ENCODE results near the gene VEGFC. TPM values are rescaled to one million over a fixed set of nuclear protein-coding genes. Genes with fewer than 3 reads are reported as not detected.

VEGFC gene
- total and polyA plus RNA-seq, 12 donors: 5.4 to 14.4 (median 8.7) TPM

DNA sequence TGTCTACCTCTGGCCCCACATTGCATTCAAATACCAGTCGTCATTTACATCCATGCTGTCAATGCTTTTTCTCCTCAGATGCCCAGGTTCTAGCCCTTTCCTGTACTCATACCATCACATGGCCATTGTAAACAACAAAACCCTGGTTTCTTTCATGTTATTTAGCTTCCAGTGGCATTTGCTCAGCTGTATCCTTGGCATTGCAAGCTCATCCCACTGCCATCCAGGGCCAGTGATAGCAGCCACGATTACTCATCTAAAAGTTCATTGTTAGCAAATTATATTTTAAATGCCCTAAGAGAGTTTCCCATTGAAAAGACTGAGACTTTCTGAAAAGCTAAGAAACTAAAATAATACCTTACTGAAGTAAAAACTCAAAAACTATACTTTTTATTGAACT, 34.0 kb downstream of the VEGFC start:
- Histone ChIP-seq H3K4me3 (no peak overlapping the region), H3K9me3 (no peaks in the 10 kb centered on the region), H3K27ac (no peak overlapping the region), H3K36me3 (no peaks in the 10 kb centered on the region), H3K27me3 (no peaks in the 10 kb centered on the region), H3K4me1 (peaks cover 0 to 16% (median 0%) of the 10 kb centered on the region in 9 donors)
- TF ChIP-seq, protein P1, sequence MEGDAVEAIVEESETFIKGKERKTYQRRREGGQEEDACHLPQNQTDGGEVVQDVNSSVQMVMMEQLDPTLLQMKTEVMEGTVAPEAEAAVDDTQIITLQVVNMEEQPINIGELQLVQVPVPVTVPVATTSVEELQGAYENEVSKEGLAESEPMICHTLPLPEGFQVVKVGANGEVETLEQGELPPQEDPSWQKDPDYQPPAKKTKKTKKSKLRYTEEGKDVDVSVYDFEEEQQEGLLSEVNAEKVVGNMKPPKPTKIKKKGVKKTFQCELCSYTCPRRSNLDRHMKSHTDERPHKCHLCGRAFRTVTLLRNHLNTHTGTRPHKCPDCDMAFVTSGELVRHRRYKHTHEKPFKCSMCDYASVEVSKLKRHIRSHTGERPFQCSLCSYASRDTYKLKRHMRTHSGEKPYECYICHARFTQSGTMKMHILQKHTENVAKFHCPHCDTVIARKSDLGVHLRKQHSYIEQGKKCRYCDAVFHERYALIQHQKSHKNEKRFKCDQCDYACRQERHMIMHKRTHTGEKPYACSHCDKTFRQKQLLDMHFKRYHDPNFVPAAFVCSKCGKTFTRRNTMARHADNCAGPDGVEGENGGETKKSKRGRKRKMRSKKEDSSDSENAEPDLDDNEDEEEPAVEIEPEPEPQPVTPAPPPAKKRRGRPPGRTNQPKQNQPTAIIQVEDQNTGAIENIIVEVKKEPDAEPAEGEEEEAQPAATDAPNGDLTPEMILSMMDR (IDR thresholded peaks at IDR 0.05): no peak
- DNase-seq (no peak), ATAC-seq (no peak)
- WGBS, 2 donors: 81 to 90% methylated on average over 2 of the region's 2 CpGs
- intact Hi-C loops (cut with DNase I): no loop called here

DNA sequence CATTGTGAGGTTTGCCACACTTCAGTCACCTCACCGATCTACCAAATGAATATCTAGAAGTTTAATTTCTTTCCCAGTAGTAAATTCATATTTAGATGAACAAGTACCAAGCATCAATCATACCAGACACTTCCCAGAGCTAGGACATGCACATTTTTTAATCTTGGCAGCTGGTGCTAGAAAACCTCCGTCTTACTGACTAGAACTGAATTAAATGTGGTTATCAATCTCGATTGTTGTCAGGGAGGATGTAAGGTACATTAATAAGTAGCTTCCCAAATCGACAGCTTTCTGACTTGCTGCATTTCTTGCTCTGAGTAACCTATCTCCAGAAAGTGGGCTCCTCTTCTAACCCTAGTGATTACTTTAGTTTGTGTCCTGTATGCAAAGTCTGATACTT, 34.4 kb downstream of the VEGFC start:
- intact Hi-C loops (cut with DNase I): no loop called here

DNA sequence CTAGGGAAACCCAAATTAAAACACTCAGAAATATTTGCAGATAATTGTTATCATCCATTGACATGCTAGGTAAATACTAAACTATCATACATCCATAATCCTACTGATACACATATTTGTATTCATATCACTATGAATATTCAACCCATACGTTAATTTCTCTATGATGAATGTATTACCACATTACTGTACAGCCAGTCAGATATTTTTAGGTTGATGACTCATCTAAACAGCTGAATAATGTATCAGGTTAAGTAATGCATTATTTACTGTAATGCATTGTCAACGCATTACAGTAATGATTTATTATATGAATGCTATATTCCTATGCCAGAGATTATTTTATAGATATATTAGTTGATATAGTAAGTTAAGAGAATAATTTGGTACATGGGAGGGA, 37.1 kb downstream of the VEGFC start:
- TF ChIP-seq, protein P1 (IDR thresholded peaks at IDR 0.05): no peak
- 72 to 76% methylated on average over 2 of the region's 2 CpGs for WGBS, 2 donors
- no peak for ATAC-seq

More for the DNA sequence above, 34.4 kb downstream of the VEGFC start:
- TF ChIP-seq, protein P1 (IDR thresholded peaks at IDR 0.05): no peak
- ATAC-seq (no peak), DNase-seq (no peak)
- H3K4me1 ChIP-seq: peaks cover 0 to 20% (median 0%) of the 10 kb centered on the region in 9 donors
- H3K4me3 ChIP-seq: no peak overlapping the region
- H3K27ac ChIP-seq: no peak overlapping the region
- no peaks in the 10 kb centered on the region for H3K9me3 ChIP-seq
- WGBS, 2 donors: 88 to 91% methylated on average over 4 of the region's 4 CpGs
- no peaks in the 10 kb centered on the region for H3K36me3 ChIP-seq
- H3K27me3 ChIP-seq: no peaks in the 10 kb centered on the region

DNA sequence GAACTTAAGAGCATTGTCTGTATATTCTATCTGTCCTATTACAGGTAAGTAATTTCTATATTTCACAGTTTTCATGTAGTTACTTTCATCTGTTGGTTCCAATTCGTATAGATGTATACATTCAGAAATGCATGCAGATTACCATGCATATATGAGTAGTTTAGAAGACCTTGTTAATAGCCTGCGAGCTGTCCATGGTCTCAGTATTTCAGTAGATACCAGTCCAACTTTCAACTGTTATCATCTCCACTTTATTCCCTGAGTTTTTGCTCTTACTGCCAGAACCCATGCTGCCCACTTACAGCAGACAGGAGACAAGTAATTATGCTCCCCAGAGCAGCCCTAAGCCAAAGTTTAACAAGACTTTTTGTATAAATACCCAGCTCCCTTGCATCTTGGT, 37.7 kb downstream of the VEGFC start:
- TF ChIP-seq, protein P1 (IDR thresholded peaks at IDR 0.05): no peak
- 80 to 82% methylated on average over 2 of the region's 2 CpGs for WGBS, 2 donors
- peaks cover 0 to 20% (median 0%) of the 10 kb centered on the region in 9 donors for H3K4me1 ChIP-seq

More for the DNA sequence above, 37.1 kb downstream of the VEGFC start:
- no peak overlapping the region for H3K27ac ChIP-seq
- intact Hi-C loops (cut with DNase I): no loop called here
- H3K4me3 ChIP-seq: no peak overlapping the region
- H3K27me3 ChIP-seq: no peaks in the 10 kb centered on the region
- no peaks in the 10 kb centered on the region for H3K9me3 ChIP-seq
- no peak for DNase-seq
- peaks cover 0 to 20% (median 0%) of the 10 kb centered on the region in 9 donors for H3K4me1 ChIP-seq
- H3K36me3 ChIP-seq: no peaks in the 10 kb centered on the region

More for the DNA sequence above, 37.7 kb downstream of the VEGFC start:
- intact Hi-C loops (cut with DNase I): no loop called here
- no peaks in the 10 kb centered on the region for H3K9me3 ChIP-seq
- DNase-seq (no peak), ATAC-seq (no peak)
- H3K27ac ChIP-seq: no peak overlapping the region
- H3K27me3 ChIP-seq: no peaks in the 10 kb centered on the region
- H3K36me3 ChIP-seq: no peaks in the 10 kb centered on the region
- no peak overlapping the region for H3K4me3 ChIP-seq
